ENCODE measurements around the gene PSMD6. TPM values are rescaled to one million over a fixed set of nuclear protein-coding genes. Genes with fewer than 3 reads are reported as not detected.

Gene PSMD6
- total RNA-seq, 1 donor from 2014 or later: 60.9 TPM

DNA sequence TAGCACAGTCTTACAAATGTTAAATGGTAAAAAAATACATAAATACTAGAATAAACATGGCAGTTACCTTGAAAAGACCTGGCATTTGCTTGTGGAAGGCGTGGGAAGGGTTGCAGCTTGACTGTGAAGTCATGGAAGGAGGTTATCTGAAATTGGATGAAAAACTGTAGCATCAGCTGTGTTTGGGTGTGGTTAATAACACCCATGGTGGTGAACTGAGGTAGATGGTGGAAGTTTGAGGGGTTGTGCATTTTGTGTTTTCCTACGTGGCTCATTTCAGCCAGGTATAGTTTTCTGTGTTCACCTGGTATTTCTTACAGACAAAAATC lies 46.5 kb downstream of the PSMD6 start:
- no peak for DNase-seq

DNA sequence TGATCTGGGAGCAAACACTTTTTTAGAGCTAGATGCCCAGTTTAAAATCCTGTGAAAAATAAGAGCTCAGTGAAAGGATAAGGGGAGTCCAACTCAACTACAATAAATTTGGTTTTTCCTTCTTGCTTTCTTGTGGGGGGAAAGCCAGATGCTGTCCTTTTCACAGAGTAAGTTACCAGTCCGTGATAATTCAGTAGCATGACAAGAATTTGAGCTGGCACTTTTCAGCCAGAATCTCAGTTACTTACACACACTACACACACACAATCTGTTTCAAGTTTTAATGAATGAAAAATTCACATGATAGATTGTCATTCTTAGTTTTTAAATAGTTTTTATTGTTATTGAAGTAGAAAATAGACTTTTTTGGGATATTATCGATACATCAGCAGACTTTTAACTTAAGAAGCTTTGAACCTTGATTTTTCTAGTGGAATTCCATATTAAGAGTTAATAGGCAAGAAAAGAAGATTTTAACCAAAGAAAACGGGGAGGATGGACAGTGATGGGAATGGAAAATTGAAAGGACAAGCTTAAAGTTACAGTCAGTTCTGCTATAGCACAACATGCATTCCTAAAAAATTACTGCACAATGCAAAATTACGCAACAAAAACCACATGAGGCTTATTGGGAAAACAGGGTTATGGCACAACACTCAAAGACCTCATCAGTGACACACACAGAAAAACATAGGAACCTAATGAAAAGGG lies 47.0 kb downstream of the PSMD6 start:
- DNase-seq: peak; percentile 90

DNA sequence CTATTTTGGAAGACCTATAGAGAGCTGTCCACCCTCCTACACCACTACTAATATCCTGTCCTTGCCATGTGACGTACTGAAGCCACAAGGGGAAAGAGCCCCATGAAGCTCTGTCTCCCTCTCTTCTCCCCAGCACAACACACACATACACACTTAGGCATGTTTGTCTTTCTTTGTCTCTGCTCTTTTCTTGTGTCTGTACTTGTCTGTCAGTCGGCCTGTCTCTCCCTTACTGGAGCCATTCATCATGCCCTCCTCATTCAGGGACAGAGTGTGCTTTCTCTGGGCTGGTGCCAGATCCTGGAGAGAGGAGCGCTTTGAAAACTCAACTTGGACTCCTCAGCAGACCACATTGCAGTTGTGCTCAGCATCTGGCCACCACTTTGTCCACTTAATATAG lies 47.6 kb downstream of the PSMD6 start:
- no peak for DNase-seq

DNA sequence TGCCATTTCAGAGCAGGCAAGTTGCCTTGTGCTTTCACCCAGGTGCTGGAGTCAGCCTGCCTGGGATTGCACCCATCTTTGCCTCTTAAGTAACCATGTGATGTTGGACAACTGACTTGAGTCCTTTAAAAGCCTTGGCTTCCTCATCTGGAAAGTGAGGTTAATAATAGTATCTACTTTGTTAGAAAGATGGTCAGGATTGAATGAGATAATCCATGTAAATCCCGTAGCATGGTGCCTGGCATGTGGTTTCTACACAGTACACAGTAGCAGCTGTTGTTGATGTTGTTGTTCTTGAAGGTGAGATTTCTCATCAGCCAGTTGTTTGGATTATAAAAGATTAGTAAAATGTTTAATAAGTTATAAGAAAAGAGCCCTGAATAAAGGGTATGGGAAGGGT lies 48.8 kb downstream of the PSMD6 start:
- DNase-seq: no peak

DNA sequence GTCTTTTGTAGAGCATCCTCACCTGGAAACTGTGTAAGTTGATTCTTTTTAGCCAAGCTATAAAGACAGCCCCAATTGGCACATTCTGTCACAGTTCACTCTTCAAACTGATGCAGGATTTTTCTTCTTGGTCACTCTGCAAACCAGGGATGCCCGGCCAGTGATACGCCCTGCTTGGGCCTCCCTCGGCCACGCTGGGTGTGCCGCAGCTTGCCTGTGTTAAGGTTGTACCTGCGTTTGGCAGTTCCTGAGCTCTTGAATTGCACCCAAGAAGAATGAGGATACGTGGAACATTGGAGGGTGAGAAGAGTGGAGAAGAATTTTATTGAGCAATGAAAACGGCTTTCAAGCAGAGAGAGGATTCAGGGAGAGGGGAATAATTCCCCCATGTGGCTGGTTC lies 49.9 kb downstream of the PSMD6 start:
- DNase-seq: no peak

DNA sequence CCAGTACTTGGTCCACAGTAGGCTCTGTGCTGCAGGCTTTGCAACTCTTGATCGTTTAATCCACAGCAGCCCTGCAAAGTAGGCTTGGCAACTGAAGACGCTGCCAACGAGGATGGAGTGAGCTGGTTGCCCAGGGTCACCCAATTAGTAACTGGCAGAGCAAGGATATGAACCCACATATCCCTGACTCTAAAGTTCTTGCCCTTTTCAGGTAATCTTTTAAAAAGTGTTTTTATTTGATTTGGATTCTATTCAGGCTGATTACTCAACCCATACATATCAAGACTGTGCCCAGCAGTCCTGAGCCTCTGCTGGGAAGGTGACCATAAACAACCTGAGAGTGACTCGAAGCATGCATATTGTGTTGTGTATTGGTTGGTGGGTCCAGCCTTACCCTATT lies 50.3 kb downstream of the PSMD6 start:
- DNase-seq: no peak

DNA sequence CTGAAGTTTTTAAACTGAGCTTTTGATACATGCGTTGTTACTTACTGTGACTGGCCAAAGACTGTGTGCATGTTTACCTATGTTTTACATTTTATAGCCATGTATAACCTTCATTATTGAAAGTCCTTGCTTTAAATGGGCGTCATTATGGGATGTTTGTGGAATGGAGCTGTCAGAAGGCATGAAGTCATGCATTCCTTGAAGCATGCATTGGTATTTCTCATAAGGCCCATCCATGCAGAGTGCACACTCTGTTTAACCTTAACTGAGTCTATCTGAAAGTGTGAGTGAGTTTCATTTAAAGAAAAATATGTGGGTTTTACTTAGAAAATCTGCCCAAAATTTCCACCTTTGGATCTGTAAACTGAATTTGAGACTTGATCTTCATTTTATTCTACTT lies 51.1 kb downstream of the PSMD6 start:
- no peak for DNase-seq

DNA sequence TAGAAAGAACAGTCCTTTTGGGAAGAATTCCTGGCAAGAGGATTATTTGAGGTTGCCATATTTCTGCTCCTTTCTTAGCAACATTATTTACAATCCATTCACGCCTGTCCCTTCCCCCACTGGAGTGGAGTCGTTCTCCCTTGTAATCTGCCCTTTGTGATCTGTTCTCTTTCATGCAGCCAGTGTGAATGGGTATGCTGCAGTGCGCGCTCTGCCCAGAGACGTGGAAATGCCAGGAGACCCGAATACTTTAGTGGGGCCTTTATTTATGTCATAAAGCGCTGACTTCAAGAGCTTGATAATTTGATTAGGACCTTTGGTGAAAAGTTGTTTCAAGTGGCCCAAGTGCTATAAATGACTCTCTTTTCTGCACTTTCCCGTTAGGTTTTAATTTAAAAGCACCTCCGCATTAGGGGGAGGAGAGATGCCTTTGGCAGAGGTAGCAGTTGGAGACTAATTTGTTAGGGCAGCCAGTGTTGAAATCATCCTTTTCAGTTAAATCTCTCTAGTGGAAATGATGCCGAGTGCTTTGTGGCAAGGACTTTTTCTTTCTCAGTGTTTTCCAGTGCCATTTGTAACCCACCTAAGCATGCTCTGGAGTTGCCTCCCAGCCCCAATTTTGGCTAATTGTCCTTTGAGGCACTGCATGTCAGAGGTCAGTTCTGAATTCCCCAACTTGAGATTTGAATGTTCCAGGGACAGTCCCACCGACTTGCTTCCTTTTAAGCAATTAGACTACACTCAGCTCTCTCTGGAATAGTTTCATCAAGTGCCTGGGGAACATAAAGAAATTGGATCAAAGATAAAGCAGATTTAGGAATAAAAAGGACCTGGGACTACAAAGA lies 52.4 kb downstream of the PSMD6 start:
- peak; percentile 30 for DNase-seq

DNA sequence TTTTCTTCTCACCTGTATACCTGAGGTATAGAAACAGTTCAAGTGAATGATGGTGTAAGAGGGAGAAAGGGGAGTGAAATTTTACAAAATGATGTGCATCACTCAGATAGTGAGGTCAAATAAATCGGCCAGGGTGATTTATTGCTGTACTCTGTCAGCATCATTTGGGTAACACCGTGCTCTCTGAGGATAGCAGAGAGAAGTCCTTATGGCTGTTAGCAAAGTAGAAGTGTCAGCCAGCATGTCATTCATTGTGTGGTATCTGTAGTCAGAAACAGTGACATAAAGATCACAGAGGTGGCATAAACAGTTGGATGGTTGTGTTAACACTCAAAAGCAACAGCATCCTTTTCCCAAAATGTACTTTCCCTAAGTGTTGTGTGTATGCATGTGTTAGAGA lies 53.4 kb downstream of the PSMD6 start:
- no peak for DNase-seq

DNA sequence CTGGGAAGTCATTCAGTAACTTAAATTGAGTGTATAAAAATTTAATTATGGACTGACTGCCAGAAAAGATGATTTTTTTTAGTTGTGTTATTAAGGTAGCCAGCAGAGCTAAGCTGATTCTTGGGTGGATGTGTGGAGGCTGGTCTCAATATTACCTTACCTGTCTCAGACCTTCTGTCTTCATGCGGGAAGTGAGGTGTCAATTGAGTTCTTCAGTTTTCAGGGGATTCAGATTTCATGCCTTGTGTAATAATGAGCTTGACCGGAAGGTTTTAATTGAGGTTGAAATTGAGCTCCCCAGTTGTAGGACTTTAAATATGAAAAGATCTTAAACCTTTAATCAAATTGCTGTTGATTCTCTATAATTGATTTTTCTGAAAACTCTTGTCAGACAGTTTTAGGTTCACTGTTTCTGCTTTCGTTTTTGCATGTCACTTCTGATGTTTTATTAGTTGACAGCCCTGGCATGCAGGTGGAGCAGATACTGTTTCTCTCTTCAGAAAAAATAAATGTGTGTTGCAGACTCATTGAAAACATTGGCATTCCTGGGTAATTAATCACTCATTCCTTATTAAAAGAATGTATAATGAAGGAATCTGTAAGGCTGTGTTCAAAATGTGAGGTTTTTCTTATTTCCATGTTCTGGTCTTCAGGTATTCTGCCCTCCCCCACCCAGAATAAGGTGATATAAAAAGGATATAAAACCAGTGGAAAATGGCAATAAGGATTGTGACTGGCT lies 54.5 kb downstream of the PSMD6 start:
- DNase-seq: no peak

DNA sequence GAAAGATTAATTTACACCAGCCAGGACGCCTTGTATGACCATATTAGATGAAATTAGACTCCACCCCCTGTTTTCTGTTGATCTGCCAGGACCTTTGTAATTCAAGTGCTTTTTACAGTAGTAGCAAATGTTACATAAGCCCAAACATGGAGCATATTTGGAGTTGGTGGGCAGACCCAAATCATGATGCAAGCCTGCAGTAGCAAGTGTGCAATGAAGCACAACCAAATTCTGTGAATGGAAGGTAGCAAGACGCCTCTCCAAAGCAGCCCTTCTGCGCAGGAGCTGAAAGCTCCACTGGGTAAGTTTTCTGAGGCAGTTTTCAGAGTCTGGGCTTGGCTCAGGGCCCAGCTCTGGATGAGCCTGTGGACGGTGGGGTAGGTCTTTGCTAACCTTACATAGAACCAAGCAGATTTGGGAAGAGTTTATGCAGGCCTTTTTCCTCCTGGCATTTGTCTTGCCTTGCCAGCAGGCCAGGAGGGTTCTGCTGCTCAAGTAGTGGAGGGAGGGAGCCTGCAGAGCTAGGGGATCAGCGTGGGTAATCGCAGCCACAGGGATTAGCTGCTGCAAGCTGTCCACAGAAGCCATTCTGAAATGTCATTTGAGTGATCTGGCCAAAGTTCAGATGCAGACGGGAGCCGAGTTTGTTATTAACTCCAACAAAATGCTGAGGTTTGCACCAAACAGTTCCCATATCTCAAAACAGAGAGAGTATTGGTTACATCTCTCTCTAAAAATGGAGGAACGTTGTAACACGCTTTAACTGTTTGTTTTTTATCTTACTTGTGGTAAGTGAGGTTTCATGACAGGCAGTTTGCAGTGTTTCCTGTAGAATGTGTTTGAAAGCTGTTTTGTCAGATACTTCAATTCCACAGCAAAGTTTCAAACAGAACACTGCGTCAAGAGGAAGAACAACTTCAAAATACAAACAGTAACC lies 55.4 kb downstream of the PSMD6 start:
- peak; percentile 19 for DNase-seq

DNA sequence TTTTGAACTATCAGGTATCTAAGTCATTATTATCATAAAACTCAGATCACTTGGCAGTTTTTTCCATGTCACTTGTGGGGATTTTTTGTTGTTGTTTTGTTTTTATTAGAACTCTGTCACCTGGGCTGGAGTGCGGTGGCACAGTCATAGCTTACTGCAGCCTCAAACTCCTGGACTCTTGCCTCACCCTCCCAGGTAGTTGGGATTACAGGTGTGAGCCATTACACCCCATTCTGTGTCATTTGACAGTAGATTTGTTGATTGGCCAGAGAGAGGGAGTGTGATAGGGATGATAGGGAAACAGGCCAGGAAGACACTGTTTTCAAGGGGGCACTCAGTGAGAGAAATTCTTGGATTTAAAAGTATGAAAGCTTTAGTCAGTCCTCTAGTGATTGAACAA lies 56.4 kb downstream of the PSMD6 start:
- no peak for DNase-seq

DNA sequence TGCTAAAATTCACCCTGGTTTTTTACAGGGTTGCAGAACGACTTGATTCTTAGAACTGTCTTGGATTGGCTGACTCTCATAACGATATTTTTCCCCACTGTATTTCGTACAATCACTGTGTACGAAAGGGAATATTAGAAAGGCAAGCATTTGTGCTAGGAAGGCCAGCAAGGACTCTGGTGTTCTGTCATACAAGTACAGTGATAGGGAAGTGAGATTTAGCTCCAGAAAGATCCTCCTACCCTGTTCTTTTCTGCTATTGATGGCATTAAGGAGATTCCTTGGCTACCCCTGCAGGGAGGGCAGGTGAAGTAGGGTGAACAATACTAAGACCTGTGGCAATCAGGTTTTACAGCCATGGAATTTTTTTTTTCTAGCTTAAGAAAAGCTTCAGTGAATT lies 57.3 kb downstream of the PSMD6 start:
- DNase-seq: no peak

DNA sequence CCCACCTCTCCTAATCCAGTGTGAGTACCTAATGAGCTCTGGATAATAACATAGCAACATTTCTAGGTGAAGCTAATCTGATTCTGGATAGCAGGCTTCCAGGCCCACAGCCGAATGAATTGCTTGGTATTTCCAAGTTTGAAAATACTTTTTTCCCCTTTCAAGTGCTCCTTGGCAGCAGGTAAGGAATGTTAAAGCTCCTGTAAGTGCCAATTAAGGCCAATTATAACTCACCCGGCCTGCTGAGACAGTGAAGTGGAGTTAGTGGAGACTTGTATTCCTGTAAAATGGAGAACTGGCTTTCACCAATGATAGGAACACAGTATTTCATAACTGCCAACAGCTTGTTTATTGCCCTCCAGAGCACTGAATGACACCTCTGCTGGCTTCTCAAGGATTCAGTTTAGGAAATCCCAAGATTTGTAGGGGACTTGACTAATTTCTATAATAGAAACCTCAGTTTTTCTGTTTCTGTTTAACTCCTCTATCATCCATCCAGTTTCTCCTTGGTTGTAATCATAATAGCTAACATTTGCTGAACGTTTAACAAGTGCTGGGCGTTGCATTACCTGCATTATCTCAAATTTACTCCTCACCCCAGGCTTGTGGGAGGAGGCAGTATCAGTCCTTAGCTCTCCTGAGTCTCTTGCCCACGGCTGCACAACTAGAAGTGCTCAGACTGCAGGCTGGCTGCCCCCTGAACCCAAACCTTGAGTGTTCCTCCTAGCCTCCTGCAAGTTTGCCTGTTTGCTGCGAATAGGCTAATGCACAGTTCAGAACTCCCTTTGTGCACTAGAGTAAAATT lies 58.4 kb downstream of the PSMD6 start:
- no peak for DNase-seq

DNA sequence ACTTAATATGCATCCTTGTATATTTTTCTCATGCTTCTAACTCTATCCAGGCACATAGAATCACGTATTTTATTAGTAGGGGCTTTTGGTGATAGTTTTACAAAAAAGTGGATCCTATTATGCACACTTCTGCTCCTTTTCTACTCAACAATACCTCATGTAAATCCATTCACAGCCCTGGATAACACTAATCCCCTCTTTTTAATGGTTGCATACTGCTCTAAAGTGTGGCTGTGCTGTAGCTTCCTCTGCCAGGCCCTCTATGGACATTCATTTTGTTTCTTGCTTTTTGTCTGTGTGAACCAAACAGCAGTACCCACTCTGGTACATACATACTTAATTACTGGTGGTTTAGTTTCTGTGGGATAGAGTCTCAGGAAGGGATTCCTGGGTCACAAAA lies 59.8 kb downstream of the PSMD6 start:
- DNase-seq: no peak

DNA sequence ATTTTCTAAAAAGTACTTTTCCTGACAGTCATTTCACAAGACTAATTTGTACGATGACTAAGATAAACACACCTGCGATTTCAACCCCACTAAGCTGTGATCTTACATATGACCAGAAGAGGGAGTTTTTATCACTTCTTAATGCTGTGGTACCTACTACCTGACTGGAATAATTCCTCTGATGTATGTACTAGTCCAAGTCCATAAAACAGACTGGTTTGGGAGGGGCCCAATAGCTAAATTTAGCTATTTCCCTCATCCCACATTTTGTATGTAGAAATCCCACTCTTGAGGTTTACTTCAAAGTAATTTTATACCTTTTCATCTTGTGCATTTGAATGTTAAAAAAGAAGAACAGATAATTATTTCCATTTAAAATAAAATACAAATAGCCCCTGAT lies 61.4 kb downstream of the PSMD6 start:
- DNase-seq: no peak

Small RNA genes lying within 50 kb of the gene (small RNA-seq; reads per million reads assigned to genes)
- gene RF00012 (ENCODE audit: low replicate concordance): not detected

Other genes with a start within 250 kb of the PSMD6 start
- gene C3orf49, start 204.2 kb downstream of the PSMD6 start, total RNA-seq: not detected
- 34.3 TPM for gene THOC7, start 159.7 kb downstream of the PSMD6 start, total RNA-seq
- 27.0 TPM for gene ATXN7, start 159.6 kb downstream of the PSMD6 start, total RNA-seq
- gene SCAANT1, start 111.1 kb downstream of the PSMD6 start, total RNA-seq: not detected
- gene PRICKLE2, start 202.0 kb upstream of the PSMD6 start, total RNA-seq: 34.0 TPM